Hair follicular keratinocyte (primary cell): ENCODE measurements around the gene HTR5A. TPM values are rescaled to one million over a fixed set of nuclear protein-coding genes. Genes with fewer than 3 reads are reported as not detected.

Experiments
- total RNA-seq: library from RNA; depleted of rRNA; stranded (reverse); fragments of >200 nt; gene quantifications from 2 replicates; pipeline ENCODE4 v1.2.3, GENCODE V29; 2015

HTR5A gene
- not detected in 2 replicates for total RNA-seq

GRCh38 chr7:155069992-155070751 is at the start of gene HTR5A:
Gene HTR5A, plus strand, starts transcription at chr7:155070324. Its CDS starts 576 bp downstream, at chr7:155070900.

Other genes with a start within 250 kb of the HTR5A start
- 5.8 and 9.5 TPM in 2 replicates for gene PAXIP1, start 67.2 kb upstream of the HTR5A start, total RNA-seq
- gene INSIG1, start 227.6 kb downstream of the HTR5A start, total RNA-seq, result 141 and 196 TPM in 2 replicates